ENCODE measurements around the gene MED13.

MED13 gene

DNA sequence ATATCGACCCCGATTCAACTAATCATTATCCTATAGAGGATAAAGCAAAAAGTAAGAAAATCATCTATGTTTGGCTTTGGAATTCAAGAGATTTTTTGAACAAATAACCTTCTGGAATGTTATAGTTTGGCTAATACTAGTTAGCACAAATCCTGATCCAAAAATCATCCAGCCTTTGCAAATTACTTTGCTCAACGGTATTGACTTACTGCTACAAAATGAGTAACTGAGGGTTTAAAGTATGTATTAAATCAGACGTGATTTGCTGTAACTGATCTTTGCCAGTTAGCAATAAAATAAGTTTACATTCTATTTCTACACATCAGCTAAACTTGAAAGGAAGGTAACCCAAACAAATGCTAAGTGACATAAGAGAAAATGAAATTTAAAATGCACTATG lies 6.5 kb downstream of the MED13 start:
- no peak overlapping the region for H3K4me3 ChIP-seq (ENCODE audit: low read depth, low read length)
- TF ChIP-seq CTCF (IDR thresholded peaks at IDR 0.05; ENCODE audit: control insufficient read depth, extremely low read depth, insufficient read depth), result no peak
- no peak for DNase-seq (ENCODE audit: low read depth)

DNA sequence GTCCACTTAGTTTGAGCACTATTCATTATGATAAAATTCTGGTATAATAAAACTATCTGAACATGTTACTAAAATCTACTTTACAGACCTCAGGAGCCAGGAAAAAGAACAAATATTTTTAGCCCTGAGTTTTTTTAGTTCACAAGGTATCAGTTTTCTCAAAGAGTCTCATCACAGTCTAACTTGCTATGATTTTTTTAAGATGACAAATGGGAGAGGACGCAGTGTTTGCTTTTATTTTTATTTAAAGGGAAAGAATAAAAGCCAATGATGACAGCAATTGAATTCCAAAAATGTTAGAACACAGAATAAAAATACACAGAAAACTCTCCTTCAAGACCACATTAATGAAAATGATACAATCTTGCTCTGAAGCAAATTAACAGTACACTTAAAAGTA lies 7.4 kb downstream of the MED13 start:
- no peak for TF ChIP-seq CTCF (IDR thresholded peaks at IDR 0.05; ENCODE audit: control insufficient read depth, extremely low read depth, insufficient read depth)
- H3K4me3 ChIP-seq (ENCODE audit: low read depth, low read length), result no peak overlapping the region
- no peak for DNase-seq (ENCODE audit: low read depth)

DNA sequence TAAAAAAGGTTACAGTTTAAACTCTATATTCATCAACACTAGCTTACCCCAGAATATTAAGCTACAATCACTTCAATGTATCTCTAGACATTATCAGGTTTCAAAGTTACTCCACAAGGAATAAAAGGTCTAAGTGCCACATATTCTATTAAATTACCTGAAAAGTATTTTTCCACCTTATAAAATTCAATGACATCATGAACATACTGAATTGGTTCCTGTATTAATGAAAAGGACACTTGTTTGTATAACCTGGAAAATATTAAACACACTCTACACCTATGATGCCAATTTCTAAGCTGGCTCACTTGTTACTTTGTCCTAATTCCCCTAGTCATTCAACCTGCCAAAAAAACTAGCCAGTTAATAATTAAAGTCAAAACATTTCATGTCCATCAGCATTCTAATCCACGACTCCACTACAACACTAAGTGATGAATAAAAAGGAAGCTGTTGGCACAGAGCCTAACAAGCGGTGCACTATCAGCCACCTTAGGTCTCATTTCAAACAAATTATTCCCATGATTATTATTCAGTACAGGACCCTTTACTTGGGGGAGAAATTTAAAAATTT lies 12.2 kb downstream of the MED13 start:
- DNase-seq (ENCODE audit: low read depth), result no peak
- no peak overlapping the region for H3K4me3 ChIP-seq (ENCODE audit: low read depth, low read length)
- TF ChIP-seq CTCF (IDR thresholded peaks at IDR 0.05; ENCODE audit: control insufficient read depth, extremely low read depth, insufficient read depth), result no peak

DNA sequence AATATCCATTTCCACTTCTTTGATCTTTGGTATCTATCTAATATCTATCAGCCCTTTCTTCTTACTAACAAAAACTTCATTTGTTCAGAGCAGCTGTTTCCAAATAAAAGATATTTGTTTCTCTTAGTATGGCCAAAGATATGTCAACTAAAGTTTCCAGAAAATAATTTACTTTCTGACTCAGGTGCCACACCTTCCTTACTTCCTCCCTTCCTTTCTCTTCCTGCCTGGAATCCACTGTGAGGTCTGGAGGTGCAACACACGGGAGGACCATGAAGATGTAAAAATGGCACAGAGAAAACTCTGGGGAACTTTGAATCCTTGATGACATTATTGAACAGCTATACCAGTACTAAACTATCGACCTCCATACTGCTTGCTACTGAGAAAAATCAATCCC lies 14.0 kb downstream of the MED13 start:
- H3K4me3 ChIP-seq (ENCODE audit: low read depth, low read length), result no peak overlapping the region
- no peak for TF ChIP-seq CTCF (IDR thresholded peaks at IDR 0.05; ENCODE audit: control insufficient read depth, extremely low read depth, insufficient read depth)
- DNase-seq (ENCODE audit: low read depth), result no peak

- H3K4me3 ChIP-seq (ENCODE audit: low read depth, low read length), result no peak overlapping the region
- no peak for DNase-seq (ENCODE audit: low read depth)
- no peak for TF ChIP-seq CTCF (IDR thresholded peaks at IDR 0.05; ENCODE audit: control insufficient read depth, extremely low read depth, insufficient read depth)
Observed at GRCh38 chr17:62049299-62049698, 15.8 kb downstream of the MED13 start.

DNA sequence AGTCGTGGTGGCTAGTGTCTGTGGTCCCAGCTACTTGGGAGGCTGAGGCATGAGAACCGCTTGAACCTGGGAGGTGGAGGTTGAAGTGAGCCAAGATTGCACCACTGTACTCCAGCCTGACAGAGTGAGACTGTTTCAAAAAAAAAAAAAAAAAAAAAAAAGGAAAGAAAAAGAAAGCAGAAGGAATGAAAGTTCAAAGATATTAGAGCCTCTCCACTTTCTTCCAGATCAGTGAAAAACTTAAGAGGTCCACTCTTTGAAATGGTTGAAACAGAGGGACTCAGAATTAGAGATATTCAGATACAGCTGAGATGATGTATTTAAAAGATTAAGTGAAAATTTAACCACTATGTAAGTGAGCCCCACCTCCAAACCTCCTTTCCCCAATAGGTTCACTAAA lies 16.8 kb downstream of the MED13 start:
- TF ChIP-seq CTCF (IDR thresholded peaks at IDR 0.05; ENCODE audit: control insufficient read depth, extremely low read depth, insufficient read depth), result no peak
- DNase-seq (ENCODE audit: low read depth), result no peak
- H3K4me3 ChIP-seq (ENCODE audit: low read depth, low read length), result no peak overlapping the region

DNA sequence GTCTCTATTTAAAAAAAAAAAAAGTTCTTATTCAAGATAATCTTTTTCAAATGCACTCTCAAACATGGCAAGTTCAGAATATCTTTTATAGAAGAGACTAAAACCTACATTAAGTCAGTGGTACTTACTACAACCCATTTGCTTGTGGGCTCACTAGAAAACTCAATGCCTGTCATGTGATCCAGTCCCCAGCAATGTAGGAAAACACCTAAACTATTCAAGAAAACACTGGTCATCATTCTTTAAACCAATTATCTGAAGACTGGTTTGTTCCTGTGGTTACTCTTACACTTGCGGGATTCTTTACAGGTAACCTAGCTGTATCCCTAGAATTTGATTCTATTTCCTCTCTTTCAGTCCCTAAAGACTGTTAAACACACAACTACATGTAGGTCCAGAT lies 19.6 kb downstream of the MED13 start:
- no peak for DNase-seq (ENCODE audit: low read depth)
- H3K4me3 ChIP-seq (ENCODE audit: low read depth, low read length), result no peak overlapping the region
- TF ChIP-seq CTCF (IDR thresholded peaks at IDR 0.05; ENCODE audit: control insufficient read depth, extremely low read depth, insufficient read depth), result no peak
